GM12878 (cell line): ENCODE results near the gene MUC5AC. TPM values are rescaled to one million over a fixed set of nuclear protein-coding genes. Genes with fewer than 3 reads are reported as not detected.

ENCODE experiments used
- ATAC-seq: fragments of 200-7000 bp; cut with Tn5 transposase; 3 replicates; pipeline ENCODE4 v1.9.1; 2020; ENCODE audit warnings: mild to moderate bottlenecking, moderate library complexity
- BruUV-seq: library from RNA; stranded (reverse); fragments of 400-500 nt; replicated peaks from 2 replicates; lab custom pipeline; 2021; lab: Mats Ljungman, UMichigan
- CTCF ChIA-PET: fragments of 300-600 bp; sonication (Branson Sonifier 250); formaldehyde crosslinking; extraction: SDS; loops from one replicate; lab custom pipeline; 2021; ENCODE audit warnings: inconsistent platforms; lab: Yijun Ruan, JAX
- POLR2A ChIA-PET: fragments of 350-600 bp; formaldehyde crosslinking; extraction: SDS; loops from one replicate; lab custom pipeline; 2021; ENCODE audit warnings: inconsistent platforms; lab: Charles Lee
- RAD21 ChIA-PET: fragments of 300-600 bp; sonication (Branson Sonifier 250); formaldehyde crosslinking; loops from one replicate; lab custom pipeline; 2023; ENCODE audit warnings: antibody characterized with exemption; ENCODE audit not compliant: unreplicated experiment; lab: Charles Lee
- SMC1A ChIA-PET: fragments of 300-600 bp; sonication (Branson Sonifier 250); formaldehyde crosslinking; loops from one replicate; lab custom pipeline; 2023; ENCODE audit not compliant: unreplicated experiment, uncharacterized antibody; lab: Charles Lee
- DNase-seq: peaks from one replicate; pipeline ENCODE4 v3.0.0-alpha.2; 2011; ENCODE audit warnings: low read depth, low spot score
- FAIRE-seq: peaks from 3 replicates; lab custom pipeline; 2011; peaks lifted over from hg19 to GRCh38; lab: Jason Lieb, UNC
- H2AFZ ChIP-seq: 2 replicates; pipeline ENCODE4 v1.6.0; 2011; ENCODE audit warnings: low read depth, low read length, control low read depth; ENCODE audit not compliant: control insufficient read depth
- H3K27ac ChIP-seq: 2 replicates; pipeline ENCODE4 v1.5.1; 2011; ENCODE audit warnings: control low read depth; ENCODE audit not compliant: control insufficient read depth, insufficient read depth
- H3K27me3 ChIP-seq, 2 experiments: replicated peaks in 1 of 2; 2 replicates each; pipeline versions ENCODE4 v1.6.0 to v1.6.1; 2011; ENCODE audit warnings: low read length in 1 of 2; ENCODE audit not compliant: control insufficient read depth in 2 of 2, insufficient read depth in 2 of 2
- H3K36me3 ChIP-seq, 2 experiments: 2 replicates each; pipeline ENCODE4 v1.5.1; 2011; ENCODE audit warnings: low read length in 1 of 2; ENCODE audit not compliant: control insufficient read depth in 2 of 2, insufficient read depth in 2 of 2
- H3K4me1 ChIP-seq: 2 replicates; pipeline ENCODE4 v1.6.1; 2011; ENCODE audit warnings: mild to moderate bottlenecking, low read length, moderate library complexity, mixed read lengths; ENCODE audit not compliant: control insufficient read depth, insufficient read depth
- H3K4me2 ChIP-seq: 2 replicates; pipeline ENCODE4 v1.6.0; 2011; ENCODE audit warnings: control low read depth; ENCODE audit not compliant: control insufficient read depth, insufficient read depth
- H3K4me3 ChIP-seq: fragments of 200-600 bp; sonication (generic); 2 replicates; pipeline ENCODE4 v1.5.1; 2016
- H3K79me2 ChIP-seq: 2 replicates; pipeline ENCODE4 v1.6.0; 2011; ENCODE audit warnings: low read length; ENCODE audit not compliant: control insufficient read depth, insufficient read depth
- H3K9ac ChIP-seq: 2 replicates; pipeline ENCODE4 v1.8.0; 2011; ENCODE audit warnings: low read length, control low read depth, mixed read lengths; ENCODE audit not compliant: control insufficient read depth, insufficient read depth
- H3K9me3 ChIP-seq: replicated peaks from 3 replicates; pipeline ENCODE4 v1.5.1; 2011; ENCODE audit warnings: mild to moderate bottlenecking, low read length; ENCODE audit not compliant: control insufficient read depth, insufficient read depth
- H4K20me1 ChIP-seq: 2 replicates; pipeline ENCODE4 v1.6.0; 2011; ENCODE audit not compliant: control insufficient read depth, insufficient read depth
- ATF7 ChIP-seq: fragments of 450-650 bp; IDR thresholded peaks from 2 replicates; pipeline ENCODE4 v1.6.1; 2016; ENCODE audit warnings: low read depth, mild to moderate bottlenecking
- CHD2 ChIP-seq: IDR thresholded peaks from 2 replicates; pipeline ENCODE4 v1.6.1; 2011; ENCODE audit warnings: low read depth, low read length, improper control_type of control experiment, borderline replicate concordance
- CREM ChIP-seq: IDR thresholded peaks from 2 replicates; pipeline ENCODE4 v1.6.1; 2014; ENCODE audit warnings: antibody characterized with exemption, low read depth
- ELK1 ChIP-seq: IDR thresholded peaks from 2 replicates; pipeline ENCODE4 v1.6.1; 2012; ENCODE audit warnings: low read depth, low read length, improper control_type of control experiment
- ETV6 ChIP-seq, 2 experiments: fragments of 450-650 bp in 1 of 2; IDR thresholded peaks in 1 of 2; conservative IDR thresholded peaks in 1 of 2; 2 replicates each; pipeline ENCODE4 v1.6.1; 2014; ENCODE audit warnings: antibody characterized with exemption in 1 of 2, borderline replicate concordance in 1 of 2, low read depth in 1 of 2, mild to moderate bottlenecking in 1 of 2, moderate library complexity in 1 of 2
- FOXK2 ChIP-seq: fragments of 450-650 bp; IDR thresholded peaks from 2 replicates; pipeline ENCODE4 v1.6.1; 2017; ENCODE audit warnings: mild to moderate bottlenecking, moderate library complexity
- GABPA ChIP-seq: IDR thresholded peaks from 2 replicates; pipeline ENCODE4 v1.6.1; 2014; ENCODE audit warnings: antibody characterized with exemption, low read depth, mild to moderate bottlenecking, inconsistent platforms
- IRF4 ChIP-seq: IDR thresholded peaks from 2 replicates; pipeline ENCODE4 v1.6.1; 2011; ENCODE audit warnings: low read depth, low read length
- RCOR1 ChIP-seq: conservative IDR thresholded peaks from 2 replicates; pipeline ENCODE4 v1.6.1; 2012; ENCODE audit warnings: low read depth, low read length, improper control_type of control experiment
- SIX5 ChIP-seq: IDR thresholded peaks from 2 replicates; pipeline ENCODE4 v1.6.1; 2011; ENCODE audit warnings: mild to moderate bottlenecking, low read depth, low read length, moderate library complexity; ENCODE audit not compliant: severe bottlenecking
- SREBF2 ChIP-seq: IDR thresholded peaks from 2 replicates; pipeline ENCODE4 v1.6.1; 2012; ENCODE audit warnings: mild to moderate bottlenecking, low read length
- ZNF217 ChIP-seq: fragments of 450-650 bp; IDR thresholded peaks from 2 replicates; pipeline ENCODE4 v1.6.1; 2017; ENCODE audit warnings: antibody characterized with exemption, mild to moderate bottlenecking
- ZNF24 ChIP-seq: fragments of 450-650 bp; IDR thresholded peaks from 2 replicates; pipeline ENCODE4 v1.6.1; 2017; ENCODE audit warnings: antibody characterized with exemption, mild to moderate bottlenecking
- ZNF384 ChIP-seq: IDR thresholded peaks from 2 replicates; pipeline ENCODE4 v1.6.1; 2012; ENCODE audit warnings: low read depth, mild to moderate bottlenecking, low read length, improper control_type of control experiment, borderline replicate concordance
- ZSCAN29 ChIP-seq: fragments of 450-650 bp; IDR thresholded peaks from 2 replicates; pipeline ENCODE4 v1.6.1; 2017; ENCODE audit warnings: mild to moderate bottlenecking, moderate library complexity
- WGBS: methylation state at CpG from one replicate; pipeline ENCODE4 v1.1.6; 2016; ENCODE audit warnings: low lambda C conversion rate; ENCODE audit not compliant: insufficient replicate concordance, insufficient coverage; ENCODE audit errors: missing lambda C conversion rate; 5-methylcytosine and 5-hydroxymethylcytosine counted together
- in situ Hi-C: fragments of 300-500 bp; cut with MboI; formaldehyde crosslinking; loops from 9 replicates; pipeline ENCODE4 v1.14.3; 2018; ENCODE audit warnings: mixed read lengths
- intact Hi-C: fragments of 100-400 bp; cut with micrococcal nuclease; formaldehyde crosslinking; loops from one replicate; pipeline ENCODE4 v1.14.2; 2022; ENCODE audit not compliant: unreplicated experiment
- polyA plus RNA-seq, 11 experiments: library from polyadenylated mRNA; depleted of rRNA in 4 of 11; unstranded in 6 of 11; stranded (reverse) in 5 of 11; fragments of >200 nt; fragmentation: Nextera tagmentation in 4 of 11; fragmentation: Illumina TruSeq in 1 of 11; extraction: Ambion mirVana in 4 of 11; extraction: Trizol in 1 of 11; gene quantifications; 1 replicate in 1 of 11; 2 replicates in 10 of 11; pipeline versions ENCODE4 v1.2.1 to v1.2.3, GENCODE V29; 2011 to 2016; ENCODE audit warnings: inconsistent platforms in 2 of 11, missing spikeins in 2 of 11, low read depth in 1 of 11
- total RNA-seq, 4 experiments: library from RNA; depleted of rRNA in 3 of 4; stranded (reverse); fragments of >200 nt in 3 of 4; fragmentation: Illumina TruSeq in 1 of 4; extraction: Trizol in 1 of 4; gene quantifications; 2 replicates each; pipeline versions ENCODE4 v1.2.1 to v1.2.3, GENCODE V29; 2013 to 2021
- TF ChIP-seq, protein P1 (sequence below): fragments of 150-350 bp; IDR thresholded peaks from 2 replicates; pipeline ENCODE4 v1.6.1; 2014; ENCODE audit warnings: mild to moderate bottlenecking, low read depth, low read length
- TF ChIP-seq, protein P2 (sequence below): fragments of 450-650 bp; IDR thresholded peaks from 2 replicates; pipeline ENCODE4 v1.6.1; 2017; ENCODE audit warnings: low read depth, mild to moderate bottlenecking, moderate library complexity
- TF ChIP-seq, protein P3 (sequence below): fragments of 450-650 bp; formaldehyde crosslinking; IDR thresholded peaks from 2 replicates; pipeline ENCODE4 v1.4.0; 2020; ENCODE audit warnings: mild to moderate bottlenecking, moderate library complexity

The MUC5AC gene
- total and polyA plus RNA-seq, 10 of the 15 experiments (the other 5 are each of a cell fraction or from before 2014, with no cell fraction given) = under 0.01 to 0.01 TPM; not detected in 8

DNA sequence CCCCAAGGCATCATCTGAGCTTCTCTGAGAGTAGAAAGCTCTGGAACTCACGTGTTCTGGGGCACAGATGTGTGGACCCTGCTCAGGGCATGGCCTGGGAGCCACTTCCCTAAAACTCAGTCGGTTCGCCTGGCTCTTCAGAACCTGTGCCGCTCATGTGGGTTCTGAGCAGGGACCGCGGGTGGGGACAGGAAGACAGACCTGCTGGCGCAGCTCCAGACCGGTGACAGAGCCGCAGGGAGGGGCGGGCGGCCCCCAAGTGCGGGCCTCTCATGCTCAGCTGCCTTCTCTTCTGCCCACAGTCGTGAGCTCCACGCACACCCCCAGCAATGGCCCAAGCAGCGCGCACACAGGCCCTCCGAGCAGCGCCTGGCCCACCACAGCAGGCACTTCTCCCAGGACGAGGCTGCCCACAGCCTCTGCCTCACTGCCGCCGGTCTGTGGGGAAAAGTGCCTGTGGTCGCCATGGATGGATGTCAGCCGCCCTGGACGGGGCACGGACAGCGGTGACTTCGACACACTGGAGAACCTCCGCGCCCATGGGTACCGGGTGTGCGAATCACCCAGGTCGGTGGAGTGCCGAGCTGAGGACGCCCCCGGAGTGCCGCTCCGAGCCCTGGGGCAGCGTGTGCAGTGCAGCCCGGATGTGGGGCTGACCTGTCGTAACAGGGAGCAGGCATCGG is 24.2 kb downstream of the MUC5AC start:
- no peak for FAIRE-seq
- TF ChIP-seq ETV6 (conservative IDR thresholded peaks at IDR 0.05 in 1 of 2, IDR thresholded peaks at IDR 0.05 in 1 of 2; ENCODE audit: borderline replicate concordance in 1 of 2, low read depth in 1 of 2) (no peak), RCOR1 (no peak), ZNF217 (no peak), SIX5 (no peak), GABPA (no peak), SREBF2 (no peak), ATF7 (no peak), CREM (no peak), ZSCAN29 (no peak), FOXK2 (no peak), CHD2 (no peak), ELK1 (no peak), ZNF24 (no peak), ZNF384 (no peak), IRF4 (no peak)
- TF ChIP-seq, protein P1, sequence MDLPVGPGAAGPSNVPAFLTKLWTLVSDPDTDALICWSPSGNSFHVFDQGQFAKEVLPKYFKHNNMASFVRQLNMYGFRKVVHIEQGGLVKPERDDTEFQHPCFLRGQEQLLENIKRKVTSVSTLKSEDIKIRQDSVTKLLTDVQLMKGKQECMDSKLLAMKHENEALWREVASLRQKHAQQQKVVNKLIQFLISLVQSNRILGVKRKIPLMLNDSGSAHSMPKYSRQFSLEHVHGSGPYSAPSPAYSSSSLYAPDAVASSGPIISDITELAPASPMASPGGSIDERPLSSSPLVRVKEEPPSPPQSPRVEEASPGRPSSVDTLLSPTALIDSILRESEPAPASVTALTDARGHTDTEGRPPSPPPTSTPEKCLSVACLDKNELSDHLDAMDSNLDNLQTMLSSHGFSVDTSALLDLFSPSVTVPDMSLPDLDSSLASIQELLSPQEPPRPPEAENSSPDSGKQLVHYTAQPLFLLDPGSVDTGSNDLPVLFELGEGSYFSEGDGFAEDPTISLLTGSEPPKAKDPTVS = no peak
- TF ChIP-seq, protein P2, sequence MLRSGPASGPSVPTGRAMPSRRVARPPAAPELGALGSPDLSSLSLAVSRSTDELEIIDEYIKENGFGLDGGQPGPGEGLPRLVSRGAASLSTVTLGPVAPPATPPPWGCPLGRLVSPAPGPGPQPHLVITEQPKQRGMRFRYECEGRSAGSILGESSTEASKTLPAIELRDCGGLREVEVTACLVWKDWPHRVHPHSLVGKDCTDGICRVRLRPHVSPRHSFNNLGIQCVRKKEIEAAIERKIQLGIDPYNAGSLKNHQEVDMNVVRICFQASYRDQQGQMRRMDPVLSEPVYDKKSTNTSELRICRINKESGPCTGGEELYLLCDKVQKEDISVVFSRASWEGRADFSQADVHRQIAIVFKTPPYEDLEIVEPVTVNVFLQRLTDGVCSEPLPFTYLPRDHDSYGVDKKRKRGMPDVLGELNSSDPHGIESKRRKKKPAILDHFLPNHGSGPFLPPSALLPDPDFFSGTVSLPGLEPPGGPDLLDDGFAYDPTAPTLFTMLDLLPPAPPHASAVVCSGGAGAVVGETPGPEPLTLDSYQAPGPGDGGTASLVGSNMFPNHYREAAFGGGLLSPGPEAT = no peak
- TF ChIP-seq, protein P3, sequence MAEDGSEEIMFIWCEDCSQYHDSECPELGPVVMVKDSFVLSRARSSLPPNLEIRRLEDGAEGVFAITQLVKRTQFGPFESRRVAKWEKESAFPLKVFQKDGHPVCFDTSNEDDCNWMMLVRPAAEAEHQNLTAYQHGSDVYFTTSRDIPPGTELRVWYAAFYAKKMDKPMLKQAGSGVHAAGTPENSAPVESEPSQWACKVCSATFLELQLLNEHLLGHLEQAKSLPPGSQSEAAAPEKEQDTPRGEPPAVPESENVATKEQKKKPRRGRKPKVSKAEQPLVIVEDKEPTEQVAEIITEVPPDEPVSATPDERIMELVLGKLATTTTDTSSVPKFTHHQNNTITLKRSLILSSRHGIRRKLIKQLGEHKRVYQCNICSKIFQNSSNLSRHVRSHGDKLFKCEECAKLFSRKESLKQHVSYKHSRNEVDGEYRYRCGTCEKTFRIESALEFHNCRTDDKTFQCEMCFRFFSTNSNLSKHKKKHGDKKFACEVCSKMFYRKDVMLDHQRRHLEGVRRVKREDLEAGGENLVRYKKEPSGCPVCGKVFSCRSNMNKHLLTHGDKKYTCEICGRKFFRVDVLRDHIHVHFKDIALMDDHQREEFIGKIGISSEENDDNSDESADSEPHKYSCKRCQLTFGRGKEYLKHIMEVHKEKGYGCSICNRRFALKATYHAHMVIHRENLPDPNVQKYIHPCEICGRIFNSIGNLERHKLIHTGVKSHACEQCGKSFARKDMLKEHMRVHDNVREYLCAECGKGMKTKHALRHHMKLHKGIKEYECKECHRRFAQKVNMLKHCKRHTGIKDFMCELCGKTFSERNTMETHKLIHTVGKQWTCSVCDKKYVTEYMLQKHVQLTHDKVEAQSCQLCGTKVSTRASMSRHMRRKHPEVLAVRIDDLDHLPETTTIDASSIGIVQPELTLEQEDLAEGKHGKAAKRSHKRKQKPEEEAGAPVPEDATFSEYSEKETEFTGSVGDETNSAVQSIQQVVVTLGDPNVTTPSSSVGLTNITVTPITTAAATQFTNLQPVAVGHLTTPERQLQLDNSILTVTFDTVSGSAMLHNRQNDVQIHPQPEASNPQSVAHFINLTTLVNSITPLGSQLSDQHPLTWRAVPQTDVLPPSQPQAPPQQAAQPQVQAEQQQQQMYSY (CRISPR knock-in tag) = no peak
- TF ChIP-seq, all 136 proteins: peak for 0

More for the DNA sequence above, 24.2 kb downstream of the MUC5AC start:
- no peaks in the 10 kb centered on the region for H3K27me3 ChIP-seq
- H3K4me2 ChIP-seq = no peak overlapping the region
- no peak for DNase-seq
- no peak overlapping the region for H2AFZ ChIP-seq
- H3K4me3 ChIP-seq = no peak overlapping the region
- SMC1A ChIA-PET = no interaction called here
- CTCF ChIA-PET = no interaction called here
- H3K36me3 ChIP-seq = no peaks in the 10 kb centered on the region
- no peaks in the 10 kb centered on the region; the same call in 2 of the 3 replicates for H3K9me3 ChIP-seq
- POLR2A ChIA-PET = no interaction called here
- no peaks in the 10 kb centered on the region for H4K20me1 ChIP-seq
- RAD21 ChIA-PET = no interaction called here
- no TSS peak for BruUV-seq
- WGBS = 68% methylated on average over 41 of the region's 41 CpGs
- no peak overlapping the region for H3K9ac ChIP-seq
- H3K79me2 ChIP-seq = no peaks in the 10 kb centered on the region
- in situ Hi-C loops (no loop called here), intact Hi-C loops (no loop called here)
- no peaks in the 10 kb centered on the region for H3K4me1 ChIP-seq
- H3K27ac ChIP-seq = no peak overlapping the region
- no peak for ATAC-seq
